Upper lobe of right lung (tissue), 1 donor: Measurements from ENCODE around the gene SLC19A1. TPM values are rescaled to one million over a fixed set of nuclear protein-coding genes. Genes with fewer than 3 reads are reported as not detected.

Source experiments
- ATAC-seq: fragments of 200-7000 bp; cut with Tn5 transposase; one replicate; pipeline ENCODE4 v1.9.1; 2020; ENCODE audit warnings: mild to moderate bottlenecking, moderate library complexity
- DNase-seq: peaks from one replicate; pipeline ENCODE4 v3.0.0-alpha.2; 2020
- H3K27ac ChIP-seq: fragments of 200-600 bp; one replicate; pipeline ENCODE4 v1.8.0; 2022
- H3K27me3 ChIP-seq: fragments of 200-600 bp; one replicate; pipeline ENCODE4 v1.8.0; 2022; ENCODE audit warnings: mild to moderate bottlenecking
- H3K36me3 ChIP-seq: fragments of 200-600 bp; one replicate; pipeline ENCODE4 v1.8.0; 2022
- H3K4me1 ChIP-seq: fragments of 200-600 bp; one replicate; pipeline ENCODE4 v1.8.0; 2022
- H3K4me3 ChIP-seq: fragments of 200-600 bp; one replicate; pipeline ENCODE4 v1.8.0; 2022; ENCODE audit warnings: mild to moderate bottlenecking
- H3K9me3 ChIP-seq: fragments of 200-600 bp; one replicate; pipeline ENCODE4 v1.8.0; 2022
- CTCF ChIP-seq: fragments of 200-600 bp; IDR thresholded peaks from one replicate; pipeline ENCODE4 v1.8.0; 2022; ENCODE audit warnings: antibody characterized with exemption
- intact Hi-C: fragments of 100-400 bp; cut with DNase I; formaldehyde crosslinking; loops from one replicate; pipeline ENCODE4 v1.11.0; 2022
- total RNA-seq: library from RNA; stranded (reverse); fragmentation: NEBNext Ultra II Directional; extraction: Animal tissue kit (Norgen Biotek cat#: 25700); gene quantifications from one replicate; pipeline ENCODE4 v1.2.1, GENCODE V29; 2021
- donor health status: DM: no; HTN: yes; CAD: no; lungs with severe emphysema.

Gene SLC19A1
- total RNA-seq, 1 donor from 2014 or later = 39.3 TPM

GRCh38 chr21:45468971-45469272, 73.3 kb downstream of the SLC19A1 start:
- no peak overlapping the region for H3K4me3 ChIP-seq
- no peak overlapping the region for H3K27ac ChIP-seq
- no peak for ATAC-seq
- peak; percentile 60 for DNase-seq
- H3K9me3 ChIP-seq = no peaks in the 10 kb centered on the region
- intact Hi-C loops = no loop called here
- H3K27me3 ChIP-seq = no peaks in the 10 kb centered on the region
- TF ChIP-seq CTCF = no peak
- no peaks in the 10 kb centered on the region for H3K36me3 ChIP-seq
- H3K4me1 ChIP-seq = peaks cover 19% of the 10 kb centered on the region

GRCh38 chr21:45468051-45468970, 73.9 kb downstream of the SLC19A1 start:
- ATAC-seq = no peak
- Histone ChIP-seq H3K4me3 (no peak overlapping the region), H3K36me3 (no peaks in the 10 kb centered on the region), H3K27ac (no peak overlapping the region), H3K9me3 (no peaks in the 10 kb centered on the region), H3K4me1 (peaks cover 19% of the 10 kb centered on the region), H3K27me3 (no peaks in the 10 kb centered on the region)
- no peak for TF ChIP-seq CTCF
- intact Hi-C loops = no loop called here
- DNase-seq = peak; percentile 61

- Histone ChIP-seq H3K27ac (no peak overlapping the region), H3K4me1 (peaks cover 19% of the 10 kb centered on the region), H3K4me3 (no peak overlapping the region), H3K36me3 (no peaks in the 10 kb centered on the region), H3K27me3 (no peaks in the 10 kb centered on the region), H3K9me3 (no peaks in the 10 kb centered on the region)
- intact Hi-C loops = no loop called here
- TF ChIP-seq CTCF = no peak
- DNase-seq = peak; percentile 58
- ATAC-seq = no peak
Measured at GRCh38 chr21:45467221-45467779, 74.9 kb downstream of the SLC19A1 start.

GRCh38 chr21:45466330-45467220, 75.7 kb downstream of the SLC19A1 start:
- intact Hi-C loops = no loop called here
- TF ChIP-seq CTCF = no peak
- peak; percentile 48 for DNase-seq
- ATAC-seq = no peak
- Histone ChIP-seq H3K4me3 (no peak overlapping the region), H3K27ac (no peak overlapping the region), H3K36me3 (no peaks in the 10 kb centered on the region), H3K27me3 (no peaks in the 10 kb centered on the region), H3K9me3 (no peaks in the 10 kb centered on the region), H3K4me1 (peaks cover 19% of the 10 kb centered on the region)

- no peaks in the 10 kb centered on the region for H3K9me3 ChIP-seq
- ATAC-seq = no peak
- peaks cover 15% of the 10 kb centered on the region for H3K4me1 ChIP-seq
- H3K36me3 ChIP-seq = no peaks in the 10 kb centered on the region
- DNase-seq = peak; percentile 55
- H3K27ac ChIP-seq = no peak overlapping the region
- no peak overlapping the region for H3K4me3 ChIP-seq
- intact Hi-C loops = no loop called here
- TF ChIP-seq CTCF = no peak
- no peaks in the 10 kb centered on the region for H3K27me3 ChIP-seq
Measured at GRCh38 chr21:45465611-45466329, 76.5 kb downstream of the SLC19A1 start.
